GM18526 (cell line): ENCODE measurements around the gene VSIG10.
A peak's percentile ranks its signal among the peaks of the same experiment; 100 is the strongest.

Experiments
- POLR2A ChIP-seq: IDR thresholded peaks from 3 replicates; pipeline ENCODE4 v1.6.1; 2011; ENCODE audit not compliant: insufficient read length; ENCODE audit errors: extremely low read depth

The VSIG10 gene

DNA sequence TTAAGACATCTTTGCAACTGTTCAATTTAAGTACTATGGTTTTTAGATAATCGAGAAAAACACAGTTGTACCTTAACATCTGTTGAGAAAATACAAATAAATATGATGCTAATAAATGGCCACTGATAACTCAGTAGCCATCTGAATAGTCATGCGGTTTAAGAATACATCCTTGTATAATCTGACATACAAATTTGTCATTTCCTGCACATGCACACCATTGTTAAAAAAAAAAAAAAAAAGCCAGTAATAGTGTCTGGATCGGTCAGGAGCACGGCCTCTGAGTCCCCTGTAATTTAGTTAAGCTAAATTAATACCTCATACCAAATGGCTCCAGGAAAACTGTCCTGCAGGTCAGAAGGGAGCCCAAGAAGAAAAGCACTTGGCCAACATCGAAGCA lies 70.5 kb downstream of the VSIG10 start:
- TF ChIP-seq POLR2A, result no peak

DNA sequence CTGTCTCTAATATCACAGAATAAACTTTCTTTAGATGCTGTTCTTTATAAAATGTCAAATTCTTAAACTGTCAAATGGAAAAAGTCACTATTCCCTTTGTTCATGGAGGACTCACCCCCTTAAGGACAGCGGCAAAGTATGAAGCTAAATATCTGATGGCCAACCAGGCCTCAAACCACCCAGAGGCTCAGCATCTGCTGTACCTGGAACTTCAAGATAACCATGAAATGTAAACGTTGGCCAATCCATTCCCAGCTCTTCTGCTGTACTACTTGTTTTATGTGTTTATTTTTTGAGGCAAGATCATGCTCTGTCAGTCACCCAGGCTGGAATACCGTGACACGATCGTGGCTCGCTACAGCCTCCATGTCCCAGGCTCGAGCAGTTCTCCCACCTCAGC lies 71.6 kb downstream of the VSIG10 start:
- no peak for TF ChIP-seq POLR2A

DNA sequence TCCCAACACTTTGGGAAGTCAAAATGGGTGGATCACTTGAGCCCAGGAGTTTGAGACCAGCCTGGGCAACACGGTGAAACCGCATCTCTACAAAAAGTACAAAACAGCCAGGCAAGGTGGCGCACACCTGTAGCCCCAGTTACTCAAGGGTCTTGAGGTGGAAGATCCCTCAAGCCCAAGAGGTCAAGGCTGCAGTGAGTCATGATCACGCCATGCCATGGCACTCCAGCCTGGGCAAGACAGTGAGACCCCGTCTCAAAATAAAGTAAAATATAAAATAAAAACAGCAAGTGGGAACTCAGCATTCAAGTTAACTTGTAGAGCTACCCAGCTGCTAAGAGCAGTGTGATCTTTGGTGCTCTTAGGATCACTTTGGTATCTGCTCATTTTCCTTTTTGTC lies 74.6 kb downstream of the VSIG10 start:
- no peak for TF ChIP-seq POLR2A

DNA sequence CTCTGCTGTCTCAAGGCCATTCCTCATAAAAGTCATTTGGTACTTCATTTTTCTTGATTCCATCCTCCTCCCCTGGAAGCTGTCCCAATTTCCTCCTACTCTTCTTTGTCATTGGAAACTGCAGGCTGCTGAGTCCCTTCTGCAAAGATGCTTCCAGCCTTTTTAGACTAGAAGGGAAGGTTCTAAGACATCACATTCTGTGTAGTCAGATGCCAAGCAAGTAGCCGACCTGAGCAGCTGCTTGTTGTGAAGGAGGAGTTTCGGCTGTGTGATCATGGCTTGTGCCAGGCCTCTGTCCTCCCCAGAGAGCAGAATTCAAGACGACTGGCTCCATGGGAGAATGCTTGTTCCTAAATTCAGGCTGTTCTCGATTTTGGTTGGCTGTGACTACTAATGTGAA lies 78.6 kb downstream of the VSIG10 start:
- no peak for TF ChIP-seq POLR2A

DNA sequence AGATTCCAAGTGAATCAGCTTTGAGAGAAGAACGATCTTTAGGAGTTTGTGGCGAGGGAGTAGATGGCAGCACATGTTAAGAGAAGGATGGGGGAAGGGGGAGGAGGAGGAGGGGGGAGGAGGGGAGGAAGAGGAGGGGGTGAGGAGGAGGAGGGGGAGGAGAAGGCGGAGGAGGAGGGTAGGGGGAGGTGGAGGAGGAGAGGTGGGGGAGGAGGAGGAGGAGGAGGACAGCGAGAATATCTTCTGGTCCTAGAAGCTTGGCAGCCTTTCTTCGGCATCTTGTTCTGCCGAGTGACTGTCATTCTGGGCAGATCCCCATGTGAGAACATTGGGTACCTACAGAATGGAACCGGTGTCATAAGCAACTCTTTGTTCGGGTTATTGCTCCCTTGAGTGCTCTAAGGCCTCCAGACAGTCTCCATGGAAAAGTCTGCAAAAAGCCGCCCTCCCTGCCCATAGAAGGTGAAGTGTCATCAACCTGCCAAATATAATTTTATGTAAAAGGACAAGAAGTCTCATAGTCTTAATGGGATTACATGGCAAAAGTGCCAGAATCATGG lies 80.4 kb downstream of the VSIG10 start:
- TF ChIP-seq POLR2A, result no peak

DNA sequence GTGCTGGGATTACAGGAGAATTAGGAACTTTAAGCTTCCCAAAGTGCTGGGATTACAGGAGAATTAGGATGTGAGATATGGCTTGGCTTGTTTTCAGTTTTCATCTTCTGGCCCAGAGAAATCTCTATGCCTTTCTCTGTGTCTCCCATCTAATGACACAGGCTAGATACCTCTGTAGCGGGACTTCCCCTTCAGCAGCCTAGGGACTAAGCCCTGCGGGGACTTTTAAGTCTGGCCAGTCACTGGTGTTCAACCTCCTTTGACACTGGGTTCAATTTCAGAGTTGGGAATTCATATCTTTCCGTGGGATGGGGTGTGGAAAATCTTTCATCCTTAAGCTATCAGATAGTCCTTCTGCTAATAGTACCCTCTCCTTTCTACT lies 81.1 kb downstream of the VSIG10 start:
- TF ChIP-seq POLR2A, result no peak

DNA sequence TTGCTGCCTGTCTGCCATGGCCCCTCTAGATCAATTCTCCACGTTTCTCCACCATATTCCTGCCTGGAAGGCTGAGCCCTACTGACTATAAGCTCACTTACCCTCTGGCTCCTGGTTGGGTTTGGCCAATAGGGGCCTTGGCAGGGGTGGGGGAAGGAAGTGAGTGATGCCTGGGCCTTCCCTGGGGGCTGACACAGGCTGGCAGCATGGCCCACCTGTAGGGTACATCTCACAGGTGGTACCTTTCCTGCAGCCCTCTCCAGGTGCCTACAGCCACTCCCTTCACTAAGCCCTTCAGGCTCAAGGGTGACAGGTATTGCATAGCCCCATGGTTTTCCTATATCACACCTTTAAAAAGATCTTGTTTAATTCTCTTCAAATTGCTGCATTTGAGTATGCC lies 83.8 kb downstream of the VSIG10 start:
- no peak for TF ChIP-seq POLR2A

DNA sequence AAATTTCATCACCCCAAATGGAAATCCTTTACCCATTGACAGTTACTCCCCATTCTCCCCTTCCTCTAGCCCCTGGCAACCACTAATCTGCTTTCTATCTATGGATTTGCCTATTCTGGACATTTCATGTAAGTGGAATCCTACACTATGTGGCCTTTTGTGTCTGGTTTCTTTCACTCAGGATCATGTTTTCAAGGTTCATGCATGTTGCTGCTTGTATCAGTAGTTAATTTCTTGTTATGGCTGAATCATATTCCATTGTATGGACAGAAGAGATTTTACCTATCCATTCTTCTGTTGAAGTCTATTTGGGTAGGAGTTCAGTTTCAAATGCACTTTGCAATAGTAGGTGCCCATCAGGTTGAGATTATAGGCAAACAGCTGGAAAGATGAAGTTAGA lies 85.9 kb downstream of the VSIG10 start:
- no peak for TF ChIP-seq POLR2A

DNA sequence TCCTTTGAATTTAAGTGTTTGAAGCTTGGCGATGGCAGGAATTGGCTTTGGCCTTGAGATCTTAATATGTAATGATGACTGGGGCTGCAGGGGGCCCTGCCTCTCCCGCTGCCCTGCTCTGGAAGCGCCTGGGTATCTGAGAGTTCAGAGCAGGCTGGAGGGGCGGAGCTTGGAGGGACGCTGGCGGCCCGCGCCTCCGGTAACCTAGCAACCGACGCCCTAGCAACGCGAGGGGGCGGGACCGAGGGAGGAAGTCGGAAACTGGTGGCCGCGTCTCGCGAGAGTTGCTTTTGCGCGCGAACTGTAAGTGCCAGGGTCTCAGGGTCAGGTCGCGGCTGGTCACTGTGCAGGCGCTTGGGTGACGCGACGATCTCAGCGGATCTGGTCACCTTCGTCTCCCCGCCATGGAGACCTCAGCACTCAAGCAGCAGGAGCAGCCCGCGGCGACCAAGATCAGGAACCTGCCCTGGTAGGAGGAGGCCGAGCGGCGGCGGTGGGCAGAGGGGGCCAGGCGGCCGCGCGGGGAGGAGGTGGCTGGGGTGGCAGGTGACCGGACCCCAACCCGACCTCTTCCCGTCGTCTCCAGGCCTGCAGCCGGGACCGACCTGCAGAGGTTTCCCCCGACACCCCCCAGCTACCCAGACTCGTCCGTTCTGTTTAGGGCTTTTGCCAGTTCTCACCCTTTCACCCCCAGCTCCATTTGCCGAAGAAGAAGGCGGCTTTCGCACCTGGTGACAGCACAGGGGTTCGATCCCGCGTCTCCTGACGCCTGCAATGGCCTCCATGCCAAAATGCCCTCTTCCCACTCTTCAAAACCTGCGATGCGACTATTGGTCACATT lies 87.2 kb downstream of the VSIG10 start, which contains the start of gene RFC5:
TSS of gene RFC5 (plus strand) at position 280 of the 841 bp plus-strand sequence. CDS start at position 405, 125 bp downstream.
- TF ChIP-seq POLR2A, result peak; percentile 83

DNA sequence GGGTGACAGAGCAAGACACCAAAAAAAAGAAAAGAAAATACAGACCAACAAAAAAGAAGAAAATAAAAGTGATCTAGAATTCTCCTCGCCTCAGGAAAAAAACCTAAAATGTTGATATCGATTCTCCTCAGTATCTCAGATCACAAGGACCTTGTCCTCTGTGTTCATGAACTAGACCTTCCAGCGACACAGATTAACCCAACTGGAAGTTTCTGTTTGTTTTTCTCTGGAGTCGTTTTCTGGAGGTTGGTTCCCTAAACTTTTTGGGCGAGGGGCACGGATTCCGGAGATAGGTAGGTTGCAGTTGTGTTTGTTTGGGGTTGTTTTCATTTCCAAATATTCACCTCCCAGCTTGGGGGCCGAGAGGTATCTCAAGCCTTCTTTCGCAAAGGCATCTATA lies 87.9 kb downstream of the VSIG10 start:
- TF ChIP-seq POLR2A, result no peak

DNA sequence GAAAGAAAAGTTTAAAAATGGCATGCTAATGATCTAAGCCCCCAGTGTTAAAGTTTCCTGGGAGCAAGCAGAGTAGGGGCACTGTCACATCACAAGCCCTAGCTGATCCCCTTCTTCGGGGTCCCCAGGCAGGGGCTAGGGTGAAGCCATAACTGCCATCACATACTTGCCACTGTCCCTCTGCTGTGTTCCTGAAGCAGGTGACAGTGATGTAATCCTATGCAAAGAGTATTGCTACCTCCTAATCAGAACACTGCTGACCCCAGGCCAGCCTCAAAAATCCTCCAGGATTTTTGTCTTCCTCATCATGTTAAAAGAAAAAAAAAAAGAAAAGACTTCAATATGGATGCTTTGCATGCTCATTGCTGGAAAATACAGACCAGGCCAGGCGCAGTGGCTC lies 88.5 kb downstream of the VSIG10 start:
- TF ChIP-seq POLR2A, result no peak
